ENCODE data around the gene DAND5. TPM values are rescaled to one million over a fixed set of nuclear protein-coding genes. Genes with fewer than 3 reads are reported as not detected.

DAND5 gene
- total and polyA plus RNA-seq, 10 of the 15 experiments (the other 5 are each of a cell fraction or from before 2014, with no cell fraction given), result 0.06 to 0.15 (median 0.12) TPM; not detected in 5

- no peaks in the 10 kb centered on the region for H4K20me1 ChIP-seq (ENCODE audit: control insufficient read depth, insufficient read depth)
- no TSS peak for BruUV-seq (replicated peaks)
- CTCF ChIA-PET, result interaction anchor here (0.6 kb wide), 1 partner anchor 1735 kb away, joined by 3 read pairs; no protein-coding TSS in a partner anchor
- DNase-seq (ENCODE audit: low read depth, low spot score) (no peak), FAIRE-seq (no peak), ATAC-seq (no peak)
- no peak overlapping the region for H2AFZ ChIP-seq (ENCODE audit: control insufficient read depth, low read depth, low read length)
- TF ChIP-seq CBX3 (IDR thresholded peaks at IDR 0.05; ENCODE audit: borderline replicate concordance, low read depth) (no peak), POLR2AphosphoS2 (IDR thresholded peaks at IDR 0.05; ENCODE audit: low read depth, low read length) (no peak), SREBF1 (IDR thresholded peaks at IDR 0.05; ENCODE audit: low read length) (no peak), PBX3 (IDR thresholded peaks at IDR 0.05; ENCODE audit: insufficient replicate concordance, low read depth, low read length) (peak; percentile 13)
- no peaks in the 10 kb centered on the region for H3K36me3 ChIP-seq (ENCODE audit: control insufficient read depth in 2 of 2, insufficient read depth in 2 of 2, low read length in 1 of 2)
- H3K79me2 ChIP-seq (ENCODE audit: control insufficient read depth, insufficient read depth, low read length), result no peaks in the 10 kb centered on the region
- no peaks in the 10 kb centered on the region for H3K9me3 ChIP-seq (replicated peaks; ENCODE audit: control insufficient read depth, insufficient read depth, low read length)
- in situ Hi-C loops (cut with MboI), result no loop called here
- no peak overlapping the region for H3K4me3 ChIP-seq
- SMC1A ChIA-PET (ENCODE audit: uncharacterized antibody, unreplicated experiment), result no interaction called here
- POLR2A ChIA-PET, result interaction anchor here (0.6 kb wide), 2 partner anchors 31 to 157 kb away, joined by 6 to 9 read pairs; no protein-coding TSS in a partner anchor
- 73% methylated on average over 5 of the region's 5 CpGs for WGBS (ENCODE audit: insufficient coverage, insufficient replicate concordance, low lambda C conversion rate, missing lambda C conversion rate)
- peaks cover 4 to 6% of the 10 kb centered on the region in 2 experiments; a peak in 3 of 4 replicates for H3K27me3 ChIP-seq (replicated peaks in 1 of 2; ENCODE audit: control insufficient read depth in 2 of 2, insufficient read depth in 2 of 2, low read length in 1 of 2)
- H3K9ac ChIP-seq (ENCODE audit: control insufficient read depth, insufficient read depth, low read length), result no peak overlapping the region
- no peak overlapping the region for H3K4me2 ChIP-seq (ENCODE audit: control insufficient read depth, insufficient read depth)
- H3K27ac ChIP-seq (ENCODE audit: control insufficient read depth, insufficient read depth), result no peak overlapping the region
- RAD21 ChIA-PET (ENCODE audit: unreplicated experiment), result no interaction called here
- intact Hi-C loops (cut with micrococcal nuclease; ENCODE audit: unreplicated experiment), result no loop called here
- H3K4me1 ChIP-seq (ENCODE audit: control insufficient read depth, insufficient read depth, low read length), result no peaks in the 10 kb centered on the region
Measured at GRCh38 chr19:12991296-12991695, 21.9 kb downstream of the DAND5 start.

GRCh38 chr19:12992729-12993128 lies 23.4 kb downstream of the DAND5 start:
- FAIRE-seq, result no peak
- ChIA-PET CTCF (interaction anchor here (1.1 kb wide), 1 partner anchor 13 kb away, joined by 3 read pairs; no protein-coding TSS in a partner anchor), SMC1A (ENCODE audit: uncharacterized antibody, unreplicated experiment) (no interaction called here), RAD21 (ENCODE audit: unreplicated experiment) (no interaction called here), POLR2A (no interaction called here)
- Histone ChIP-seq H2AFZ (ENCODE audit: control insufficient read depth, low read depth, low read length) (no peak overlapping the region), H3K79me2 (ENCODE audit: control insufficient read depth, insufficient read depth, low read length) (no peaks in the 10 kb centered on the region), H4K20me1 (ENCODE audit: control insufficient read depth, insufficient read depth) (no peaks in the 10 kb centered on the region), H3K36me3 (ENCODE audit: control insufficient read depth in 2 of 2, insufficient read depth in 2 of 2, low read length in 1 of 2) (no peaks in the 10 kb centered on the region), H3K4me2 (ENCODE audit: control insufficient read depth, insufficient read depth) (no peak overlapping the region), H3K27me3 (replicated peaks in 1 of 2; ENCODE audit: control insufficient read depth in 2 of 2, insufficient read depth in 2 of 2, low read length in 1 of 2) (peaks cover 4 to 6% of the 10 kb centered on the region in 2 experiments; a peak in 3 of 4 replicates), H3K9me3 (replicated peaks; ENCODE audit: control insufficient read depth, insufficient read depth, low read length) (no peaks in the 10 kb centered on the region), H3K9ac (ENCODE audit: control insufficient read depth, insufficient read depth, low read length) (no peak overlapping the region), H3K4me1 (ENCODE audit: control insufficient read depth, insufficient read depth, low read length) (no peaks in the 10 kb centered on the region), H3K27ac (ENCODE audit: control insufficient read depth, insufficient read depth) (no peak overlapping the region), H3K4me3 (no peak overlapping the region)
- no TSS peak for BruUV-seq (replicated peaks)
- 67% methylated on average over 11 of the region's 11 CpGs for WGBS (ENCODE audit: insufficient coverage, insufficient replicate concordance, low lambda C conversion rate, missing lambda C conversion rate)
- in situ Hi-C loops (cut with MboI), result no loop called here
- no peak for ATAC-seq
- DNase-seq (ENCODE audit: low read depth, low spot score), result no peak
- intact Hi-C loops (cut with micrococcal nuclease; ENCODE audit: unreplicated experiment), result no loop called here
- TF ChIP-seq HDAC6 (IDR thresholded peaks at IDR 0.05; ENCODE audit: unreplicated experiment) (no peak), PRDM15 (CRISPR knock-in tag; IDR thresholded peaks at IDR 0.05) (no peak), SUZ12 (IDR thresholded peaks at IDR 0.05; ENCODE audit: unreplicated experiment) (no peak), MAX (IDR thresholded peaks at IDR 0.05; ENCODE audit: low read depth, low read length) (no peak), POU2F2 (IDR thresholded peaks at IDR 0.05; ENCODE audit: borderline replicate concordance, low read depth, low read length) (no peak), DPF2 (IDR thresholded peaks at IDR 0.05) (no peak), STAT1 (conservative IDR thresholded peaks at IDR 0.05) (no peak)

All from GM12878 (cell line).